GM21528 (cell line): ENCODE measurements around the gene SIT1.

Experiments used
- ATAC-seq: cut with Tn5 transposase; IDR thresholded peaks from one replicate; pipeline ENCODE4 v1.9.1; 2021; ENCODE audit warnings: mild to moderate bottlenecking, moderate library complexity; ENCODE audit not compliant: unreplicated experiment, low FRiP score

The SIT1 gene

DNA sequence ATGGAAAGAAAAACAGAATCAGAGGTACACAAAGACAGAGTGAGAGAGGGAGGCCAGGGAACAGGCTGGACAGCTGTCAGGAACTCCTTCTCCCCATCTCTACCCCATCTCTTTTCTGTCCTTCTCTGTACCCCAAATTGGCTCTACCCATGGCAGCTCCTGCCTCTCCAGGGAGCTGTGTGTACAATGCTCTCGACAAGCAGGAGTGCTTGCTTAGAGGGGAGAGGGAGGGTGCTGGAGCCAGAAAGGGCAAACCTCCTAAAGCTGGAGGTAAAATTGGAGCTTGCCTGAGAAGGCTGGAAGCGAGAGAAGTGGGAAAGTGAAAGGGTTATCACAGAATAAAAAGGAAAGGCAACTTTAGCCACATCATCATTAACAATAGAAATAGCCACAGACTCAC is 32.6 kb upstream of the SIT1 start:
- no peak for ATAC-seq

DNA sequence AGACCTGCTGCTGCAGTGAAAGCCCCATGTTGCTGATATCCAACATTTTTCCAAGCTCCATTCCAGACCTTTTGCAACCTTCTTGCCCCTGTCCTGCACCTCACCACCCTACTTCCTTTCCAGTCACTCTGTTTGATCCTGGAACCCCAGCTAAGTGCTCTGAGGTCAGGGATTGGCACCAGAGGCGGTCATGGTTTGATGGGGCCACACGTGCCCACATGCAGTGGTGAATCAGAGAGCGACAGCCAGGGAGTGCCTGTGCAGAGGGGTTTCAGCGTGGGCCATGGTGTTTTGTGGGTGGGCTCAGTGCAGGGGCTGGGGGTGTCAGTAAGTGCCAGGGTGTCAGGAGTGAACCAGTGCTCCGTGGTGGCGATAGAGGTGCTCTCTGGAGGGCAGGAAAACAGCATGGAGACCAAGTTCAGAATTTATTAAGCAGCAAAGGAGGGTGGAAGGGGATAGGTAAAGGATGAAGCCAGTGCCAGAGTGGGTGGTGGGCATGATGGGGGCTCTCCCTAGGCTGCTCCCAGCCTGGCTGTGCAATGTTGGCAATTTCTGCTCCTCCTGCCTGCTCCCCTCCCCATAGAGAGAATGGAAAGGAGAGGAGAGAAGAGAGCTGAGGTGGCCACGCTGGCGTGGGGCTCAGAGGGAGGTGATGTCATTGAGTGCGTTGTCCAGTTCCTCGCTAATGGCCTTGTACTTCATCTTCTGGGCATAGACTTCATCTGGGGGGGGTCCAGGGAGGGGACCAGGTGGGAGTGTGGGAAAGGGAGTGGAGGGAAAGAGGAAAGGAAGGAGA is 32.0 kb upstream of the SIT1 start:
- no peak for ATAC-seq

DNA sequence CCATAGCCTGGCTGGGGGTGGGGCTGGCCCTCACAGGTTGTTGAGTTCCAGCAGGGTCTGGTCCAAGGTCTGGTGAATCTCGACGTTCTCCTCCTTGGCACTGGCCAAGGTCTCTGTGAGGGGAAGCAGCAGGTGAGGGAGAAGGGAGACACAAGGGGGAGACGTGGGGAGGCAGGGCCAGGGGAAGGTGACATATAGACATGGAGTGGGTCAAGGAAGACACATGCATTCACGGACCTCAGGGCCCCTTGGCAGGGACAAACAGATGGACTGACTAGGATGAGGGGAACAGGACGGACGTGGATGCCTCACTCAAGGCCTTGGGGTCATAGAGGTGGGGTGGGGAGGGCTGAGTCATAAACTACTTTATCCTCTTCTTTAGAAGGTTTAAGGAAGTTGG is 31.3 kb upstream of the SIT1 start:
- no peak for ATAC-seq

DNA sequence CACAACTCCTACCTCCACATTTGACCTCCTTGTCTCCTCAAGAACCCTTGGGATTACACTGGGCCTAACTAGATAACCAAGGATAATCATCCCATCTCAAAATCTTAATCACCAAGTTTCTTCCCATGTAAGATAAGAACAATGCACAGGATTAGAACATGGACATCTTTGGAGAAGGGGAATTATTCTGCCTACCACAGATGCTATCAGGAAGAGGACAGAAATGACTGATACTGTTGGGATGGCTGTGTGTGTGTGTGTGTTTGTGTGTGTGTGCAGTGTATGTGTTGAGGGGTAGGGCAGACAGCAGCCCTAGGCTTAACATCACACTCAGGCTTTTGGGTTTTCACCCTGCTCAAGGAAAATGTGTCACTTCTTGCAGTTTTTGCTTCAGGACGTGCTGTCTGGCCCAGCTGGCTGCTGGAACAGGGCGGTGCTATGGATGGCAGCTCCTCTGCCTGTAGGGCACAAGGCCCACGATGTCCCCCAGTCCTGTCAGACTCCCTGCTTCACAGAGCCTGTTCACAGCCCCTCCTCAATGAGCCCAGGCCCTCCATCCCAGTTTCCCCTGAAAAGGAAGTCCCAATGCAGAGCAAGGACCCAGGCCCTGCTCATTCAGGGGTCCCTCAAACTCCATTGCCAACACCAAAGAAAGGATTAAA is 30.7 kb upstream of the SIT1 start:
- ATAC-seq: no peak

DNA sequence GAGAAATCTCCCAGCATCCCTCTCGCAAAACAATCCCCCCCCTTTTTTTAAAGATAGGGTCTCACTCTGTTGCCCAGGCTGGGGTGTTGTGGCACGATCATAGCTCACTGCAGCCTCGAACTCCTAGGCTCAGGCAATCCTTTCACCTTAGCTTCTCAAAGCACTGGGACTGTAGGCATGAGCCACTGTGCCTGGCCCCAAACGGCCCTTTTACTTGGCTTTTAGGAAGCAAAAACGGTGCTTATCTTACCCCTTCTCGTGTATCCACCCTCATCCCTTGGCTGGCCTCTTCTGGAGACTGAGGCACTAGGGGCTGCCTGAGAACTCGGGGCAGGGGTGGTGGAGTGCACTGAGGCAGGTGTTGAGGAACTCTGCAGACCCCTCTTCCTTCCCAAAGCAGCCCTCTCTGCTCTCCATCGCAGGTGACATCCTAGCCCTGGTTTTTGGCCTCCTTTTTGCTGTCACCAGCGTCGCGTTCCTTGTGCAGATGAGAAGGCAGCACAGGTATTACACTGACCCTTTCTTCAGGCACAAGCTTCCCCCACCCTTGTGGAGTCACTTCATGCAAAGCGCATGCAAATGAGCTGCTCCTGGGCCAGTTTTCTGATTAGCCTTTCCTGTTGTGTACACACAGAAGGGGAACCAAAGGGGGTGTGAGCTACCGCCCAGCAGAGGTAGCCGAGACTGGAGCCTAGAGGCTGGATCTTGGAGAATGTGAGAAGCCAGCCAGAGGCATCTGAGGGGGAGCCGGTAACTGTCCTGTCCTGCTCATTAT is 29.8 kb upstream of the SIT1 start:
- ATAC-seq: no peak

DNA sequence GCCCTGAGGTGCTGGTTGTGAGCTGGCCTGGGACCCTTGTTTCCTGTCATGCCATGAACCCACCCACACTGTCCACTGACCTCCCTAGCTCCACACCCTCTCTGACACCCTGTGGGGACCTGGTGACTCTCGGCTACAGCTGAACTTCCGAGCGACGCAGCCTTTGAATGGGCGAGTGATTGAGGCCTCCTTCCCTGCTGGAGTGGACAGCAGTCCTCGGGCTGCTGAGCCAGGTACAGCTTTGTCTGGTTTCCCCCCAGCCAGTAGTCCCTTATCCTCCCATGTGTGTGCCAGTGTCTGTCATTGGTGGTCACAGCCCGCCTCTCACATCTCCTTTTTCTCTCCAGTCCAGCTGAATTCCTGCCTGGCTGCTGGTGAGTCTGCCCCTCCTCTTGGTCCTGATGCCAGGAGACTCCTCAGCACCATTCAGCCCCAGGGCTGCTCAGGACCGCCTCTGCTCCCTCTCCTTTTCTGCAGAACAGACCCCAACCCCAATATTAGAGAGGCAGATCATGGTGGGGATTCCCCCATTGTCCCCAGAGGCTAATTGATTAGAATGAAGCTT is 29.1 kb upstream of the SIT1 start:
- no peak for ATAC-seq

DNA sequence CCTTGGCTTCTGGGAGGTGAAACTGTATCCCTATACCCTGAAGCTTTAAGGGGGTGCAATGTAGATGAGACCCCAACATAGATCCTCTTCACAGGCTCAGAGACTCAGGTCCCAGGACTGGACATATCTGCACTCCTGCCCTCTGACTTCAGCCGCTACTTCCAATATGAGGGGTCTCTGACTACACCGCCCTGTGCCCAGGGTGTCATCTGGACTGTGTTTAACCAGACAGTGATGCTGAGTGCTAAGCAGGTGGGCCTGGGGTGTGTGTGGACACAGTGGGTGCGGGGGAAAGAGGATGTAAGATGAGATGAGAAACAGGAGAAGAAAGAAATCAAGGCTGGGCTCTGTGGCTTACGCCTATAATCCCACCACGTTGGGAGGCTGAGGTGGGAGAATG is 28.4 kb upstream of the SIT1 start:
- ATAC-seq: no peak

DNA sequence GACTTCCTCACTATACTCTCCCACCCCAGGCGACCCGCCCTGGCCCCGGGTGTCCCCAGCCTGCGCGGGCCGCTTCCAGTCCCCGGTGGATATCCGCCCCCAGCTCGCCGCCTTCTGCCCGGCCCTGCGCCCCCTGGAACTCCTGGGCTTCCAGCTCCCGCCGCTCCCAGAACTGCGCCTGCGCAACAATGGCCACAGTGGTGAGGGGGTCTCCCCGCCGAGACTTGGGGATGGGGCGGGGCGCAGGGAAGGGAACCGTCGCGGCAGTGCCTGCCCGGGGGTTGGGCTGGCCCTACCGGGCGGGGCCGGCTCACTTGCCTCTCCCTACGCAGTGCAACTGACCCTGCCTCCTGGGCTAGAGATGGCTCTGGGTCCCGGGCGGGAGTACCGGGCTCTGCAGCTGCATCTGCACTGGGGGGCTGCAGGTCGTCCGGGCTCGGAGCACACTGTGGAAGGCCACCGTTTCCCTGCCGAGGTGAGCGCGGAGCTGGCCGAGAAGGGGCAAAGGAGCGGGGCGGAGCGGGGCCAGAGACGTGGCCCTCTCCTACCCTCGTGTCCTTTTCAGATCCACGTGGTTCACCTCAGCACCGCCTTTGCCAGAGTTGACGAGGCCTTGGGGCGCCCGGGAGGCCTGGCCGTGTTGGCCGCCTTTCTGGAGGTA is 25.1 kb upstream of the SIT1 start:
- no peak for ATAC-seq

DNA sequence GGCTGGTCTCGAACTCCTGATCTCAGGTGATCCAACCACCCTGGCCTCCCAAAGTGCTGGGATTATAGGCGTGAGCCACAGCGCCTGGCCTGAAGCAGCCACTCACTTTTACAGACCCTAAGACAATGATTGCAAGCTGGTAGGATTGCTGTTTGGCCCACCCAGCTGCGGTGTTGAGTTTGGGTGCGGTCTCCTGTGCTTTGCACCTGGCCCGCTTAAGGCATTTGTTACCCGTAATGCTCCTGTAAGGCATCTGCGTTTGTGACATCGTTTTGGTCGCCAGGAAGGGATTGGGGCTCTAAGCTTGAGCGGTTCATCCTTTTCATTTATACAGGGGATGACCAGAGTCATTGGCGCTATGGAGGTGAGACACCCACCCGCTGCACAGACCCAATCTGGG is 24.5 kb upstream of the SIT1 start:
- ATAC-seq: no peak

DNA sequence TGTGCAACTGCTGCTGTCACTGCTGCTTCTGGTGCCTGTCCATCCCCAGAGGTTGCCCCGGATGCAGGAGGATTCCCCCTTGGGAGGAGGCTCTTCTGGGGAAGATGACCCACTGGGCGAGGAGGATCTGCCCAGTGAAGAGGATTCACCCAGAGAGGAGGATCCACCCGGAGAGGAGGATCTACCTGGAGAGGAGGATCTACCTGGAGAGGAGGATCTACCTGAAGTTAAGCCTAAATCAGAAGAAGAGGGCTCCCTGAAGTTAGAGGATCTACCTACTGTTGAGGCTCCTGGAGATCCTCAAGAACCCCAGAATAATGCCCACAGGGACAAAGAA is 23.3 kb upstream of the SIT1 start:
- ATAC-seq: no peak

DNA sequence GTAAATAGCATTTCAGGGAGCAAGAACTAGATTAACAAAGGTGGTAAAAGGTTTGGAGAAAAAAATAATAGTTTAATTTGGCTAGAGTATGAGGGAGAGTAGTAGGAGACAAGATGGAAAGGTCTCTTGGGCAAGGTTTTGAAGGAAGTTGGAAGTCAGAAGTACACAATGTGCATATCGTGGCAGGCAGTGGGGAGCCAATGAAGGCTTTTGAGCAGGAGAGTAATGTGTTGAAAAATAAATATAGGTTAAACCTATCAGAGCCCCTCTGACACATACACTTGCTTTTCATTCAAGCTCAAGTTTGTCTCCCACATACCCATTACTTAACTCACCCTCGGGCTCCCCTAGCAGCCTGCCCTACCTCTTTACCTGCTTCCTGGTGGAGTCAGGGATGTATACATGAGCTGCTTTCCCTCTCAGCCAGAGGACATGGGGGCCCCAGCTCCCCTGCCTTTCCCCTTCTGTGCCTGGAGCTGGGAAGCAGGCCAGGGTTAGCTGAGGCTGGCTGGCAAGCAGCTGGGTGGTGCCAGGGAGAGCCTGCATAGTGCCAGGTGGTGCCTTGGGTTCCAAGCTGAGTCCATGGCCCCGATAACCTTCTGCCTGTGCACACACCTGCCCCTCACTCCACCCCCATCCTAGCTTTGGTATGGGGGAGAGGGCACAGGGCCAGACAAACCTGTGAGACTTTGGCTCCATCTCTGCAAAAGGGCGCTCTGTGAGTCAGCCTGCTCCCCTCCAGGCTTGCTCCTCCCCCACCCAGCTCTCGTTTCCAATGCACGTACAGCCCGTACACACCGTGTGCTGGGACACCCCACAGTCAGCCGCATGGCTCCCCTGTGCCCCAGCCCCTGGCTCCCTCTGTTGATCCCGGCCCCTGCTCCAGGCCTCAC is 22.6 kb upstream of the SIT1 start, which contains the start of gene CA9:
Gene CA9, plus strand, starts transcription at position 797 of the 893 bp plus-strand sequence. Its CDS starts 32 bp downstream, at position 829.
- ATAC-seq: no peak

DNA sequence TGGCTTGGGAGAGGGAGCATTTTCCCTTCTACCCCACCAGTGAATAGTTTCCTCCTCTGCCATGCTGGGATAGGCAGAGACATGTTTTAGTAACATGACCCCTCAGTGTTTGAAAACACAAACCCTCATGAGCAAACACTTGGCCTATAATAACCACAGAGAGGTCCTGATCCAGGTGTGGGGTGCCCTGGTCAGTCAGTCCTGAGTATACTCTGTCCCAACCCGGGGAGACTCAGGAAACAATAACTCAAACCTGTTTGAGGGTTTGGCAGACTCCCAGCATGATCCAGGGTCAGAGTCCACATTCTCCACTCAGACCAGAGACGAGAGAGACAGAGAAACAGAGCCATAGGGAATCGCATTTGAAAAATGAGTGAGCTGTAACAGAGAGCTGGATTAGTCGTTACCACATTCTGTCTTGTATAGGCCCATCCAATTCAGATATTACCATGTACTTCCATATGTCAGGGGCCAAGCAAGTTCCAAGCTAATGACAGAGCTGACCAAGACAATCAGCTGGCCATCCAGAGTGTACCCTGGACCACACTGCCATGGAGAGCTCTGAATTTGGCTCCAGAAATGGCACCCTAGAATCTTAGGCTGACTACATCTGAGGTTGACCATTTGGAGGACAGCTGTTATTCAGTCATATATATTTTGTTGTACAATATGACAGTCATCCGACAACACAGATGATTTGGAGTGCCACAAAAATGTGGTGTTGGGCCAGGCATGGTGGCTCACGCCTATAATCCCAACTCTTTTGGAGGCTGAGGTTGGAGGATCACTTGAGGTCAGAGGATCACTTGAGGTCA is 18.8 kb upstream of the SIT1 start:
- ATAC-seq: no peak

DNA sequence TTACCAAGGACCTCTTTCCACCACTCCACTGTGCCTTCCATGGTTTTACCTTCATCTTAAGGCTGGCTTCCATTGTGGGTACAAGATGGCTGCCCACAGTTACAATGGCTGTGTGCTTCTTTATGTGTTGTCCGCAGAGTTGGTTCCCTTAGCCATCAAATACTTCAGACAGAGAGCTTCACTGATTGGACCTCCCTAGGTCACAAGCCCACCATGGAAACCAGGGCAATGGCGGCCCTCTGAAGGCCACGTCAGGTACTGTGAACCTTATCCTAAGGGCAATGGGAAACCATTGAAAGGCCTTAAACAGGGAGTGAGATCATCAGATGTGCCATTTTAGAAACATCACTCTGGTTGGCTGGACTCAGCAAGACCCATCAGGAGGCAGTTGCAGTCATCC is 17.2 kb upstream of the SIT1 start:
- no peak for ATAC-seq

DNA sequence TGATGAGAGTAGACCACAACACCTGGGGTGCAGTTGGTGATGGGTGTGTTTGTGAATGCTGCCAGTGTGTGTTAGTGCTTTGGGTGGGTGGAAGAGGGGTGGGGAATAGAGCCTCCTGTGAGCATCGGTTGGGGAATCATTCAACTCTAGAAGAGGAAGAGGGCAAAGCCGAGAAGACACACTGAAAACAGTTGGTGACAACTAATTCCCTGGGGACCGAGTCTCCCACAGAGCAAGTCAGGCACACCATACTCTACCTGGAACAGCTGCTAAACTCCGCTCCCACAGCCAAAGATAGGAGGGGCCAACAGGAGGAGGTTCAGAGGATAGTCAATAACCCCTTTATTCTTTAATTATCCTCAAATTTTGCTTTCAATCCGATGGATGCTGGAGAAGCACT is 15.8 kb upstream of the SIT1 start:
- no peak for ATAC-seq

DNA sequence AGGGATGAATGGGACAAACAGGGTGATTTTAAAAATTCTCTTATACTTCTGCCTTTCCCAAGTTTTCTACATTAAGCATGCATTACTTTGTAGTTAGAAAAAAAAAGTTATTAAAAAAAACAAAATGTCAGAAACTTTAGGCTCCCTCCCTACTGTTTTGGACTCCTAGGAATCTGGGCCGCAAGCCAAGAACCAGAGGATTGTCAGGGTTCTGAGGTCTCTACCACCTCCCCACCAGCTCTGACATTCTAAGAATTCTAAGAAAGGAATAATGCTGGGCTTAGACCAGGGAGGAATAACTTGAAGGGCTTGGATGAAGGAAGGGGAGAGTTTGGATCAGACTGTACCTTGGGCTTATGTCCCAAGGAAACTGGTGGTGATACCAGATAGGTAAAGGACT is 15.3 kb upstream of the SIT1 start:
- no peak for ATAC-seq

DNA sequence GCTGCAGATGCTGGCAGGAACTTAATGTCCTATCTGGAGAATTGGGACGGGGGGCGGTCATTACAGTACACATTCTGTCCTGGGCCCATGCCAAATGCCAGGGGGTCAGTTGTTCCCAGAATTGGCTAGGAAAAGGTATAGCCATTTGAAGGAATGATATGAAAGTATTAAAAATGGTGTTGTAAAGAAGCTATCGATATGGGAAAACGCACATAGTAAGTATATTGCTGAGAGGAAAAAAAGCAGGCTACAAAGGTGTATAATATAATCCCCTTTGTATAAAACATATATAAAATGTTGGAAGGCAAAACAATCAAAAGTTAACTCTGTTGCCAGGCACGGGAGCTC is 14.7 kb upstream of the SIT1 start:
- no peak for ATAC-seq

DNA sequence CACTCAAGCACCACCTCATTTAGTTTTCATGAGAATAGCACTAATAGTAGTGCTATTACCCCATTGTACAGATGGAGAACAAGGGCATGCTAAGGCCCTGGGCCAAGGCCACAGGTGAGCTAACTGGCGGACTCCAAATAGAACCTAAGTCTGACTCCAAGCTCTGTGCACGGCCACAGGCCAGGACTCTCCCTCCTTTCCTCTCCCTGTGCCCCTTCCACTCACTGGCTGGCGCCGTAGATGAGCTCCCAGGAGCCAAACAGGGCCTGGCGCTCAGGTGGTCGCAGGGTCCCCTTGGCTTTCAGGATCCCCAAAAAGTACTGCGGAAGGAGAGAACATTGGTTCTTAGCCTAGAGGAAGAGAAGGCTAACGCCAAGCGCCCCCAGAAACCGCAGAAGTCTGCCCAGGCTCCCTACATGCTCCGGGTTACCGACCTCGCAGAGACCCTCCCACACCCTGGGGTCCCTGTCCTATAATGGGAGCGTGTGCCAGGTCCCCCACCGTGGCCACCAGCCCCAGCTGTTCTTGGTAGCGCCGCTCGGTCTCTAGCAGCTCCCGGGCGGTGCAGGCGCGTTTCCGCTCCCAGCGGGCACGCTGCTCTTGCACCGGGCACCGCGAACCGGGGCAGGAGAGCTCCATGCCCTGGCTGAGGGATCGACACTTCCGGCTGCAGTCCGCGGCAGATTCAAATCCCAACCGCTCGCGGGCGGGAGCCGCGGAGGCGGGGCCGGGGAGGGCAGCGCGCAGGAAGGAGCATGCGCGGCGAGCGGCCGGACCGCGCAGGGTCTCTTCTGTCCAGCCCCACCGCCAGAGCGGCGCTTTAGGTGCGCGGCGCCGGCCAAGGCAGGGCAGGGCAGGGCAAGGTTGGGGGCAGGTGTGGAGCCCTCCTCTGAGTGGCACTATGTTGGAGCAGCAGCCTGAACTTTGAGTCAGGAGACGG is 14.1 kb upstream of the SIT1 start, which contains the start of gene ARHGEF39:
Gene ARHGEF39, minus strand, starts transcription at position 665 of the 940 bp plus-strand sequence. Its CDS starts 26 bp downstream, at position 639.
- peak; percentile 55 for ATAC-seq

DNA sequence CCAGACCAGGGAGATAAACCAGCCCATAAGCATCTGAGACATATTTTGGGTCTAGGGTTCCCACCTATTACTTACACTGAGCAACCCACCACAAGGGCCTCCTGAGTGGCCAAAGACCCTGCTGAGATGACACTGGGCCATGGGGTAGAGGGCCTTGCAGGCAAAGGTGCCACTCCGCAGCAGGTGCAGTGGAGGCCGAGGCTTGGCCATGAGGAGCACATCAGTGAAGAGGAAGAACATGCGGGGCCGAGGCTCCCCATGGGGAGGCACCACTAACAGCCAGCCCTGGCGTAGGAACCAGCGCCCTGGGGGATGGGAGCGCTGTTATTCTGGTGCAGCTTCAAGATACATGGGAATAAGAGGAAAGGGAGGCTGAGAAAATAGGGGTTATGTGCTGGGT is 11.7 kb upstream of the SIT1 start:
- ATAC-seq: no peak
